K562 (cell line): Measurements from ENCODE around the gene TFAP2A. TPM values are rescaled to one million over a fixed set of nuclear protein-coding genes. Genes with fewer than 3 reads are reported as not detected.

Source experiments
- ARHGAP35 ChIP-seq: fragments of 450-650 bp; IDR thresholded peaks from 2 replicates; pipeline ENCODE4 v1.6.1; 2018; ENCODE audit not compliant: partially characterized antibody
- ATF2 ChIP-seq: sonication (generic); formaldehyde crosslinking; IDR thresholded peaks from 2 replicates; pipeline ENCODE4 v1.8.1; 2022; ENCODE audit warnings: missing genetic modification reagents
- CBFA2T2 ChIP-seq: fragments of 450-650 bp; conservative IDR thresholded peaks from 2 replicates; pipeline ENCODE4 v1.6.1; 2017; ENCODE audit warnings: mild to moderate bottlenecking
- E2F5 ChIP-seq: sonication (generic); formaldehyde crosslinking; IDR thresholded peaks from 2 replicates; pipeline ENCODE4 v1.8.0; 2022; ENCODE audit warnings: mild to moderate bottlenecking, missing genetic modification reagents
- GATA2 ChIP-seq: sonication (generic); formaldehyde crosslinking; IDR thresholded peaks from 2 replicates; pipeline ENCODE4 v1.4.0; 2020; ENCODE audit warnings: mild to moderate bottlenecking, missing genetic modification reagents
- HNRNPH1 ChIP-seq: fragments of 200-400 bp; formaldehyde crosslinking; optimal IDR thresholded peaks from 2 replicates; pipeline ENCODE3; 2017; ENCODE audit warnings: low read depth, mild to moderate bottlenecking, low read length, moderate library complexity
- HNRNPK ChIP-seq: fragments of 200-400 bp; formaldehyde crosslinking; IDR thresholded peaks from one replicate; pipeline ENCODE4 v1.6.1; 2018; ENCODE audit warnings: mild to moderate bottlenecking, low read depth, low read length; ENCODE audit not compliant: poor library complexity, severe bottlenecking
- ID3 ChIP-seq, 2 experiments: fragments of 250-450 bp in 1 of 2; fragments of 450-650 bp in 1 of 2; sonication (Bioruptor Pico) in 1 of 2; IDR thresholded peaks; 2 replicates each; pipeline versions ENCODE4 v1.6.1 to v1.8.0; 2016 to 2021; ENCODE audit warnings: mild to moderate bottlenecking in 2 of 2, moderate library complexity in 2 of 2, missing compliant biosample characterization in 1 of 2, missing genetic modification characterization in 1 of 2
- ILF3 ChIP-seq: fragments of 450-650 bp; IDR thresholded peaks from 2 replicates; pipeline ENCODE4 v1.6.1; 2018; ENCODE audit warnings: antibody characterized with exemption, mild to moderate bottlenecking, moderate library complexity, borderline replicate concordance
- MCM2 ChIP-seq: fragments of 450-650 bp; IDR thresholded peaks from 2 replicates; pipeline ENCODE4 v1.6.1; 2017; ENCODE audit warnings: low read depth, mild to moderate bottlenecking
- MED1 ChIP-seq: sonication (generic); formaldehyde crosslinking; IDR thresholded peaks from 2 replicates; pipeline ENCODE4 v1.8.1; 2023; ENCODE audit warnings: missing genetic modification reagents, borderline replicate concordance
- MTA3 ChIP-seq: fragments of 450-650 bp; formaldehyde crosslinking; IDR thresholded peaks from 2 replicates; pipeline ENCODE4 v1.6.1; 2017; ENCODE audit warnings: mild to moderate bottlenecking, borderline replicate concordance
- MXI1 ChIP-seq: IDR thresholded peaks from 2 replicates; pipeline ENCODE4 v1.6.1; 2011; ENCODE audit warnings: low read depth, mild to moderate bottlenecking, improper control_type of control experiment, low read length
- NCOA1 ChIP-seq: fragments of 450-650 bp; IDR thresholded peaks from 2 replicates; pipeline ENCODE4 v1.6.1; 2016; ENCODE audit warnings: low read depth
- NCOA4 ChIP-seq: fragments of 450-650 bp; IDR thresholded peaks from 2 replicates; pipeline ENCODE4 v1.6.1; 2018; ENCODE audit warnings: mild to moderate bottlenecking; ENCODE audit not compliant: partially characterized antibody
- NFXL1 ChIP-seq: fragments of 450-650 bp; formaldehyde crosslinking; IDR thresholded peaks from 2 replicates; pipeline ENCODE4 v1.4.0; 2021; ENCODE audit warnings: mild to moderate bottlenecking
- NR2F6 ChIP-seq: fragments of 450-650 bp; formaldehyde crosslinking; IDR thresholded peaks from 2 replicates; pipeline ENCODE4 v1.4.0; 2020; ENCODE audit warnings: mild to moderate bottlenecking
- NUFIP1 ChIP-seq: fragments of 450-650 bp; IDR thresholded peaks from 2 replicates; pipeline ENCODE4 v1.6.1; 2018; ENCODE audit not compliant: partially characterized antibody
- PHTF2 ChIP-seq: fragments of 250-450 bp; sonication (Bioruptor Pico); IDR thresholded peaks from 2 replicates; pipeline ENCODE4 v1.5.0; 2021; ENCODE audit warnings: mild to moderate bottlenecking
- RBM22 ChIP-seq: fragments of 200-400 bp; formaldehyde crosslinking; IDR thresholded peaks from 2 replicates; pipeline ENCODE4 v1.6.1; 2018; ENCODE audit warnings: low read length, low read depth; ENCODE audit not compliant: poor library complexity, severe bottlenecking
- RUNX1 ChIP-seq: sonication (generic); IDR thresholded peaks from 2 replicates; pipeline ENCODE4 v1.6.1; 2016; ENCODE audit warnings: antibody characterized with exemption, low read depth
- SIN3A ChIP-seq, 2 experiments: fragments of 150-350 bp in 1 of 2; IDR thresholded peaks; 2 replicates each; pipeline ENCODE4 v1.6.1; 2011 to 2016; ENCODE audit warnings: borderline replicate concordance in 2 of 2, low read depth in 2 of 2, low read length in 2 of 2, mild to moderate bottlenecking in 2 of 2, moderate library complexity in 2 of 2; ENCODE audit not compliant: control insufficient read depth in 1 of 2
- SMAD3 ChIP-seq: fragments of 450-650 bp; formaldehyde crosslinking; conservative IDR thresholded peaks from 2 replicates; pipeline ENCODE4 v1.4.0; 2020; ENCODE audit warnings: mild to moderate bottlenecking
- SP1 ChIP-seq: sonication (generic); formaldehyde crosslinking; IDR thresholded peaks from 2 replicates; pipeline ENCODE4 v1.8.1; 2022; ENCODE audit warnings: mild to moderate bottlenecking, missing genetic modification reagents
- STAT5A ChIP-seq: IDR thresholded peaks from 2 replicates; pipeline ENCODE4 v1.6.1; 2012; ENCODE audit warnings: low read length, inconsistent platforms, borderline replicate concordance
- TCF7L2 ChIP-seq: fragments of 150-350 bp; IDR thresholded peaks from 2 replicates; pipeline ENCODE4 v1.6.1; 2016; ENCODE audit warnings: low read depth, mild to moderate bottlenecking, low read length, moderate library complexity
- ZNF282 ChIP-seq: sonication (generic); formaldehyde crosslinking; IDR thresholded peaks from 2 replicates; pipeline ENCODE4 v1.8.1; 2023; ENCODE audit warnings: missing genetic modification reagents
- ZNF707 ChIP-seq: fragments of 250-450 bp; sonication (Bioruptor Pico); conservative IDR thresholded peaks from 2 replicates; pipeline ENCODE4 v1.8.0; 2022; ENCODE audit warnings: inconsistent platforms, mild to moderate bottlenecking, moderate library complexity
- polyA plus RNA-seq, 8 experiments: library from polyadenylated mRNA; depleted of rRNA in 4 of 8; stranded (reverse) in 5 of 8; unstranded in 3 of 8; fragments of >200 nt; fragmentation: Nextera tagmentation in 2 of 8; fragmentation: Illumina TruSeq in 1 of 8; extraction: Ambion mirVana in 2 of 8; extraction: Trizol in 1 of 8; gene quantifications; 2 replicates each; pipeline versions ENCODE4 v1.2.1 to v1.2.3, GENCODE V29; 2011 to 2014; ENCODE audit warnings: inconsistent platforms in 1 of 8, missing spikeins in 1 of 8
- total RNA-seq, 7 experiments: library from RNA; depleted of rRNA in 6 of 7; stranded (reverse); fragments of >200 nt in 6 of 7; fragmentation: Illumina TruSeq in 2 of 7; extraction: Trizol in 2 of 7; gene quantifications; 2 replicates each; pipeline versions ENCODE4 v1.2.1 to v1.2.3, GENCODE V29; 2011 to 2021; ENCODE audit warnings: low replicate concordance in 1 of 7

TFAP2A gene
- total and polyA plus RNA-seq, 9 of the 15 experiments (the other 6 are each of a cell fraction or from before 2014, with no cell fraction given): 0.14 to 0.53 (median 0.19) TPM; not detected in 1

GRCh38 chr6:10403385-10404106 lies 11.3 kb downstream of the TFAP2A start (continued):
- TF ChIP-seq ZNF707 (CRISPR knock-in tag) (0 out of 2 replicates have a peak, but pooled peaks have one; percentile 30), ATF2 (CRISPR knock-in tag) (no peak), ZNF282 (CRISPR knock-in tag) (no peak), CBFA2T2 (no peak), SIN3A (IDR thresholded peaks at IDR 0.05; ENCODE audit: borderline replicate concordance in 2 of 2, control insufficient read depth in 1 of 2, low read depth in 2 of 2, low read length in 2 of 2) (0 out of 4 replicates have a peak, but pooled peaks of 1 of the 2 experiments have one; percentile 58), NCOA1 (0 out of 2 replicates have a peak, but pooled peaks have one; percentile 30), MTA3 (0 out of 2 replicates have a peak, but pooled peaks have one; percentile 55), NFXL1 (CRISPR knock-in tag) (no peak), NR2F6 (CRISPR knock-in tag) (no peak), NCOA4 (no peak), SMAD3 (no peak), GATA2 (CRISPR knock-in tag) (peak; percentile 67), E2F5 (CRISPR knock-in tag) (no peak), SP1 (CRISPR knock-in tag) (no peak), TCF7L2 (no peak), ARHGAP35 (no peak), MED1 (no peak), RBM22 (no peak), STAT5A (no peak), MXI1 (no peak; the same call in 1 of the 2 replicates), HNRNPH1 (no peak), HNRNPK (no peak), ID3 (CRISPR knock-in tag; IDR thresholded peaks at IDR 0.05) (no peak), ID3 (tag; IDR thresholded peaks at IDR 0.05) (peak; percentile 55; the same call in 1 of the 2 replicates), ILF3 (no peak), PHTF2 (CRISPR knock-in tag) (no peak), MCM2 (no peak), RUNX1 (no peak), NUFIP1 (no peak)
